Smooth muscle cell (in vitro differentiated cells): ENCODE results near the gene F10. TPM values are rescaled to one million over a fixed set of nuclear protein-coding genes. Genes with fewer than 3 reads are reported as not detected.
A peak's percentile ranks its signal among the peaks of the same experiment; 100 is the strongest.

Experiments used
- DNase-seq: peaks from one replicate; lab custom pipeline; 2025; ENCODE audit not compliant: unreplicated experiment; lab: John Stamatoyannopoulos, UW
- H2AFZ ChIP-seq: fragments of 200-600 bp; sonication (generic); 2 replicates; pipeline ENCODE4 v1.6.0; 2016; ENCODE audit warnings: antibody characterized with exemption, low read depth, mild to moderate bottlenecking
- H3F3A ChIP-seq: fragments of 200-600 bp; sonication (generic); 2 replicates; pipeline ENCODE4 v1.6.0; 2017; ENCODE audit warnings: antibody characterized with exemption, low read depth
- H3K27ac ChIP-seq: fragments of 200-600 bp; sonication (generic); 2 replicates; pipeline ENCODE4 v1.5.1; 2016; ENCODE audit warnings: low read depth, mild to moderate bottlenecking
- H3K27me3 ChIP-seq: fragments of 200-600 bp; sonication (generic); 2 replicates; pipeline ENCODE4 v1.6.1; 2016; ENCODE audit warnings: low read depth, mild to moderate bottlenecking
- H3K36me3 ChIP-seq: fragments of 200-600 bp; sonication (generic); 2 replicates; pipeline ENCODE4 v1.5.1; 2016; ENCODE audit warnings: low read depth
- H3K4me1 ChIP-seq: fragments of 200-600 bp; sonication (generic); 2 replicates; pipeline ENCODE4 v1.5.1; 2016; ENCODE audit warnings: low read depth
- H3K4me2 ChIP-seq: fragments of 200-600 bp; sonication (generic); 2 replicates; pipeline ENCODE4 v1.6.0; 2016; ENCODE audit warnings: mild to moderate bottlenecking
- H3K4me3 ChIP-seq: fragments of 200-600 bp; sonication (generic); 2 replicates; pipeline ENCODE4 v1.5.1; 2016; ENCODE audit warnings: mild to moderate bottlenecking
- H3K79me2 ChIP-seq: fragments of 200-600 bp; sonication (generic); 2 replicates; pipeline ENCODE4 v1.6.0; 2016; ENCODE audit warnings: low read depth, mild to moderate bottlenecking
- H3K9ac ChIP-seq: fragments of 200-600 bp; sonication (generic); 2 replicates; pipeline ENCODE4 v1.6.0; 2016; ENCODE audit warnings: low read depth
- H3K9me3 ChIP-seq: fragments of 200-600 bp; sonication (generic); replicated peaks from 2 replicates; pipeline ENCODE4 v1.5.1; 2016; ENCODE audit warnings: low read depth
- H4K20me1 ChIP-seq: fragments of 200-600 bp; sonication (generic); 2 replicates; pipeline ENCODE4 v1.6.0; 2016; ENCODE audit warnings: low read depth
- WGBS: methylation state at CpG from one replicate; pipeline ENCODE4 v1.1.7; 2016; ENCODE audit warnings: low lambda C conversion rate; 5-methylcytosine and 5-hydroxymethylcytosine counted together
- polyA plus RNA-seq: library from polyadenylated mRNA; unstranded; fragments of >200 nt; fragmentation: Nextera tagmentation; extraction: Ambion mirVana; gene quantifications from 2 replicates; pipeline ENCODE4 v1.2.1, GENCODE V29; 2016
- total RNA-seq: library from RNA; depleted of rRNA; stranded (reverse); fragments of >200 nt; gene quantifications from 2 replicates; pipeline ENCODE4 v1.2.3, GENCODE V29; 2014
- TF ChIP-seq, protein P1 (sequence below): fragments of 200-600 bp; sonication (generic); IDR thresholded peaks from 2 replicates; pipeline ENCODE4 v1.5.1; 2017; ENCODE audit warnings: borderline replicate concordance, mild to moderate bottlenecking, antibody characterized with exemption; ENCODE audit not compliant: insufficient read depth, poor library complexity, severe bottlenecking

The F10 gene
- total and polyA plus RNA-seq, 2 experiments from 2014 or later, result 17.1 to 43.7 TPM

DNA sequence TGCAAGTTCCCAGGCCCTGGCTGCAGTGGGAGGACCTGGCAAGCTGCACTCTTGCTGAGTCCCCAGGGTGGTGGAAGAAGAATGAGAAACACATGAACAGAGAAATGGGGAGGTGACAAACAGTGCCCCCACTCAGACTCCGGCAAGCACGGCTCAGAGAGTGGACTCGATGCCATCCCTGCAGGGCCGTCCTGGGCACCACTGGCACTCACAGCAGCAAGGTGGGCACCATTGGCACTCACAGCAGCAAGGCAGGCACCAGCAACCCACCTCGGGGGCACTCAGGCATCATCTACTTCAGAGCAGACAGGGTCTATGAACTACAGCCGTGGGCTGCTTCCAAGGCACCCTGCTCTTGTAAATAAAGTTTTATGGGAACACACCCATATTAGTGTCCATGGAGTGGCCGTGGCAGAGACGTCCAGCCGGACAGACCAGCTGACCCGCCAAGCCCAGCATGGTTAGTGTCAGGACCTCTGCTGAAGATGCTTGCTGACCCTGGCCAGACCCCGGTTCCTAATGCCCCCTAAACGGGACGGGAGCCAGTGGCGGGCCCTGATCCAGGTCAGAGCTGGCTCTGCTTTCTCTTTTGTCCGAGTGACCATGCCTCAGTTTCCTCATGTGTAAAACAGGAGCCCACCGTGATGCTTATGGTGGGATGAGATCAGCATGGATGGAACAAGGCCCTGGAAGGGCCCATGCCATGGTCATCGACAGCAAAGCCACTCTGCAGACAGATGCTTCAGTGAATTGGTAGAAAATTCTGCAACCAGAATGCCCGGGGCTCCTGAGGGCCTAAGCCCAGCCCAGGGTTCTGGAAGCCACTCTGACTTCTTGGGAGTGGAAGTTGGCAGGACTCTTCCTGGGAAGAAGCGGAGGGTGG is 2.1 kb upstream of the F10 start:
- DNase-seq, result no peak
- Histone ChIP-seq H2AFZ (no peak overlapping the region), H3K9ac (no peak overlapping the region), H3F3A (no peaks in the 10 kb centered on the region), H3K79me2 (no peaks in the 10 kb centered on the region), H4K20me1 (no peaks in the 10 kb centered on the region), H3K4me3 (no peak overlapping the region), H3K9me3 (no peaks in the 10 kb centered on the region), H3K4me1 (peaks cover 10% of the 10 kb centered on the region), H3K36me3 (no peaks in the 10 kb centered on the region), H3K27ac (no peak overlapping the region), H3K27me3 (no peaks in the 10 kb centered on the region), H3K4me2 (no peak overlapping the region)
- 90% methylated on average over 19 of the region's 19 CpGs for WGBS
- TF ChIP-seq, protein P1, sequence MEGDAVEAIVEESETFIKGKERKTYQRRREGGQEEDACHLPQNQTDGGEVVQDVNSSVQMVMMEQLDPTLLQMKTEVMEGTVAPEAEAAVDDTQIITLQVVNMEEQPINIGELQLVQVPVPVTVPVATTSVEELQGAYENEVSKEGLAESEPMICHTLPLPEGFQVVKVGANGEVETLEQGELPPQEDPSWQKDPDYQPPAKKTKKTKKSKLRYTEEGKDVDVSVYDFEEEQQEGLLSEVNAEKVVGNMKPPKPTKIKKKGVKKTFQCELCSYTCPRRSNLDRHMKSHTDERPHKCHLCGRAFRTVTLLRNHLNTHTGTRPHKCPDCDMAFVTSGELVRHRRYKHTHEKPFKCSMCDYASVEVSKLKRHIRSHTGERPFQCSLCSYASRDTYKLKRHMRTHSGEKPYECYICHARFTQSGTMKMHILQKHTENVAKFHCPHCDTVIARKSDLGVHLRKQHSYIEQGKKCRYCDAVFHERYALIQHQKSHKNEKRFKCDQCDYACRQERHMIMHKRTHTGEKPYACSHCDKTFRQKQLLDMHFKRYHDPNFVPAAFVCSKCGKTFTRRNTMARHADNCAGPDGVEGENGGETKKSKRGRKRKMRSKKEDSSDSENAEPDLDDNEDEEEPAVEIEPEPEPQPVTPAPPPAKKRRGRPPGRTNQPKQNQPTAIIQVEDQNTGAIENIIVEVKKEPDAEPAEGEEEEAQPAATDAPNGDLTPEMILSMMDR, result no peak

DNA sequence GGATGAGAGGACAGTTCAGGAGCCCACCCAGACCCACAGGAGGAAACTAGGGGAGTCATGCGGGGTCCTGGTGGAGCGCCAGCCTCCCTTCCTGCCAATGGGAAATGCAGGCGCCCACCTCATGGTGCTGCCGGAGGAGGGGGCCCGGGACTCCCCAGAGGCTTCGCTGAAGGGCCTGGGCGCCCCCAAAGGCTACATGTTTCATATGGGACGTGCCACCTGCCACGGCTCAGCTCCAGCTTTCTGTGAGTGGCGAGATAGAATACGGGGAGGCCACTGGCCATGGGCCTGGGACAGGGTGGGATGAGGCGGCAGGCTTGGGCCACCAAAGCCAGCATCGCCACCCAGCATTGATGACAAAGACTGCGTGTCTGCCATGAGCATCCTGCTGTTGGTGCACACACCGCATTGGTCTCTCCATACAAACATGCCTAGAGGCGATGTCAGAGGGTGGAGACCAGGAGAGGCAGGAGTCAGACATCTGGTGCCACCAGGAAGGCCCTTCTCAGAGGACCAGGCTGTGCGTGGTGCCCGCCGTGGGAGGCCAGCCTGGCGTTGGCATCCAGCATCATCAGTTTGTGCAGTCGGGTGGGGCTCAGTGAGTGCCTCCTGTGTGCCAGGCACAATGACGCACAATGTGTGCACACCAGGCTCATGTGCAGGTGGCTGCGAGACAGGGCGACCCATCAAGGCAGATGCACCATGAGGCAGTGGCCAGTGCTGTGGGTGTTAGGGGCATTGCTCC is 1.2 kb upstream of the F10 start:
- H2AFZ ChIP-seq, result no peak overlapping the region
- no peaks in the 10 kb centered on the region for H3K27me3 ChIP-seq
- WGBS, result 99% methylated on average over 24 of the region's 24 CpGs
- H3K4me3 ChIP-seq, result no peak overlapping the region
- no peaks in the 10 kb centered on the region for H3K9me3 ChIP-seq
- H3K4me2 ChIP-seq, result no peak overlapping the region
- no peaks in the 10 kb centered on the region for H3K36me3 ChIP-seq
- H3K27ac ChIP-seq, result no peak overlapping the region
- H3K9ac ChIP-seq, result no peak overlapping the region
- TF ChIP-seq, protein P1, result no peak
- H3K79me2 ChIP-seq, result no peaks in the 10 kb centered on the region
- no peaks in the 10 kb centered on the region for H4K20me1 ChIP-seq
- peaks cover 10% of the 10 kb centered on the region for H3K4me1 ChIP-seq
- H3F3A ChIP-seq, result no peaks in the 10 kb centered on the region
- DNase-seq, result no peak

DNA sequence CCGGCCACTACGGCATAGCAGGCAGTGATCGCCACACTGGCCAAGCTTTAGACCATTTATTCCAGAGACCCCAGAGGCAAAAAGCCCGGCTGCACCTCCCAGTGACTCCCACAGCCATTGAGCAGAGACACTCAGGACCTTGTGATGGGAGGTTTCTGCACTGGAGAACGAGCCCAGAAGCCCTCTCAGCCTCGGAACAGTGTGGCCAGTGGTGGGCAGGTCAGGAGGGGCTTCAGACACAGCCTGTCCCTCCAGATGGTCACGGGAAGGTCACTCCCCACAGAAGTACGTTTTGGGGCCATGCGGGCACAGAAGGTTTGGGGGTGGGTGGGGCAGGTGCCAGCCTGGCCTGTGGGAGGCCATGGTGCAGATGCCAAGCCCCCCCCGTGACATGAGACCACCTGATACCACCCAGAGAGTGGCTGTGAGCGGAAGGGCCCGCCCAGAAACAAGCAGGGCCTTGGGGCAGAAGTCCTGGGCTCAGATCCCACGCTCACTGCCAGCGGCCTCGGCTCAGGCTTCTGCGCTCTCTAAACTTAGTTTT is 599 bp upstream of the F10 start:
- peaks cover 10% of the 10 kb centered on the region for H3K4me1 ChIP-seq
- H3K36me3 ChIP-seq, result no peaks in the 10 kb centered on the region
- peak overlapping the region; percentile 39 for H3K4me3 ChIP-seq
- TF ChIP-seq, protein P1, result no peak
- WGBS, result 90% methylated on average over 16 of the region's 16 CpGs
- H3K9ac ChIP-seq, result no peak overlapping the region
- H3K27me3 ChIP-seq, result no peaks in the 10 kb centered on the region
- H4K20me1 ChIP-seq, result no peaks in the 10 kb centered on the region
- DNase-seq, result no peak
- peak overlapping the region; percentile 68 for H3K4me2 ChIP-seq
- H3K27ac ChIP-seq, result no peak overlapping the region
- H3K9me3 ChIP-seq, result no peaks in the 10 kb centered on the region
- H3K79me2 ChIP-seq, result no peaks in the 10 kb centered on the region
- no peaks in the 10 kb centered on the region for H3F3A ChIP-seq
- no peak overlapping the region for H2AFZ ChIP-seq
